Measurements from ENCODE around the gene ARFIP1.

Gene ARFIP1

GRCh38 chr4:152944666-152945320 is 165.0 kb downstream of the ARFIP1 start:
- TF ChIP-seq GATA2 (IDR thresholded peaks at IDR 0.05; ENCODE audit: low read depth, low read length) (no peak), GATA3 (IDR thresholded peaks at IDR 0.05; ENCODE audit: low read depth, low read length) (no peak)

GRCh38 chr4:152945639-152946038 is 165.9 kb downstream of the ARFIP1 start:
- TF ChIP-seq GATA2 (IDR thresholded peaks at IDR 0.05; ENCODE audit: low read depth, low read length) = no peak
- no peak for TF ChIP-seq GATA3 (IDR thresholded peaks at IDR 0.05; ENCODE audit: low read depth, low read length)

GRCh38 chr4:152946446-152946845 is 166.7 kb downstream of the ARFIP1 start:
- no peak for TF ChIP-seq GATA2 (IDR thresholded peaks at IDR 0.05; ENCODE audit: low read depth, low read length)

- TF ChIP-seq GATA2 (IDR thresholded peaks at IDR 0.05; ENCODE audit: low read depth, low read length) (no peak), GATA3 (IDR thresholded peaks at IDR 0.05; ENCODE audit: low read depth, low read length) (no peak)
Measured at GRCh38 chr4:152947311-152947710, 167.6 kb downstream of the ARFIP1 start.

GRCh38 chr4:152949930-152950329 is 170.2 kb downstream of the ARFIP1 start:
- TF ChIP-seq GATA2 (IDR thresholded peaks at IDR 0.05; ENCODE audit: low read depth, low read length) (no peak), GATA3 (IDR thresholded peaks at IDR 0.05; ENCODE audit: low read depth, low read length) (no peak)

- TF ChIP-seq GATA3 (IDR thresholded peaks at IDR 0.05; ENCODE audit: low read depth, low read length) (no peak), GATA2 (IDR thresholded peaks at IDR 0.05; ENCODE audit: low read depth, low read length) (no peak)
Measured at GRCh38 chr4:152950402-152951274, 170.9 kb downstream of the ARFIP1 start.

GRCh38 chr4:152951348-152951747 is 171.6 kb downstream of the ARFIP1 start:
- TF ChIP-seq GATA3 (IDR thresholded peaks at IDR 0.05; ENCODE audit: low read depth, low read length) = no peak
- TF ChIP-seq GATA2 (IDR thresholded peaks at IDR 0.05; ENCODE audit: low read depth, low read length) = no peak

GRCh38 chr4:152953514-152953913 is 173.8 kb downstream of the ARFIP1 start:
- no peak for TF ChIP-seq GATA3 (IDR thresholded peaks at IDR 0.05; ENCODE audit: low read depth, low read length)
- TF ChIP-seq GATA2 (IDR thresholded peaks at IDR 0.05; ENCODE audit: low read depth, low read length) = no peak

- TF ChIP-seq GATA2 (IDR thresholded peaks at IDR 0.05; ENCODE audit: low read depth, low read length) = no peak
- no peak for TF ChIP-seq GATA3 (IDR thresholded peaks at IDR 0.05; ENCODE audit: low read depth, low read length)
Measured at GRCh38 chr4:152954741-152955140, 175.0 kb downstream of the ARFIP1 start.

GRCh38 chr4:152956147-152956546 is 176.4 kb downstream of the ARFIP1 start:
- no peak for TF ChIP-seq GATA3 (IDR thresholded peaks at IDR 0.05; ENCODE audit: low read depth, low read length)
- TF ChIP-seq GATA2 (IDR thresholded peaks at IDR 0.05; ENCODE audit: low read depth, low read length) = no peak

GRCh38 chr4:152956650-152957436 is 177.1 kb downstream of the ARFIP1 start:
- TF ChIP-seq GATA3 (IDR thresholded peaks at IDR 0.05; ENCODE audit: low read depth, low read length) (no peak), GATA2 (IDR thresholded peaks at IDR 0.05; ENCODE audit: low read depth, low read length) (no peak)

- no peak for TF ChIP-seq GATA2 (IDR thresholded peaks at IDR 0.05; ENCODE audit: low read depth, low read length)
- TF ChIP-seq GATA3 (IDR thresholded peaks at IDR 0.05; ENCODE audit: low read depth, low read length) = no peak
Measured at GRCh38 chr4:152957437-152958171, 177.8 kb downstream of the ARFIP1 start.

GRCh38 chr4:152959080-152959479 is 179.3 kb downstream of the ARFIP1 start:
- TF ChIP-seq GATA2 (IDR thresholded peaks at IDR 0.05; ENCODE audit: low read depth, low read length) (no peak), GATA3 (IDR thresholded peaks at IDR 0.05; ENCODE audit: low read depth, low read length) (no peak)

GRCh38 chr4:152960082-152960481 is 180.3 kb downstream of the ARFIP1 start:
- no peak for TF ChIP-seq GATA3 (IDR thresholded peaks at IDR 0.05; ENCODE audit: low read depth, low read length)
- no peak for TF ChIP-seq GATA2 (IDR thresholded peaks at IDR 0.05; ENCODE audit: low read depth, low read length)
